Right lobe of liver (tissue), 4 donors: ENCODE data around the gene AFF2.

Source experiments
- CTCF ChIP-seq, 4 donors: fragments of 200-600 bp in 3 of 4; fragments of 450-650 bp in 1 of 4; IDR thresholded peaks; one replicate each; pipeline versions ENCODE4 v1.5.1 to v1.8.0; 2016 to 2022; ENCODE audit warnings: antibody characterized with exemption in 4 of 4, mild to moderate bottlenecking in 2 of 4
- POLR2A ChIP-seq: fragments of 450-650 bp; IDR thresholded peaks from one replicate; pipeline ENCODE4 v1.6.1; 2017; ENCODE audit warnings: antibody characterized with exemption, mild to moderate bottlenecking
- donor health status: DM: no; HTN: no; CAD: no.
- donor health status: DM: no; HTN: no; CAD: no.
- donor health status: DM: no; HTN: yes; CAD: no.

- TF ChIP-seq CTCF (IDR thresholded peaks at IDR 0.05) (no peak), POLR2A (no peak)
Measured at GRCh38 chrX:148492057-148492456, 8.4 kb upstream of the AFF2 start.
